Measurements from ENCODE around the gene ANKRD45.
"Not testable (repeated sequence)": the region's sequence is repeated elsewhere in the genome, so short reads cannot be mapped to it uniquely, and the experiment has no call there.

ANKRD45 gene

DNA sequence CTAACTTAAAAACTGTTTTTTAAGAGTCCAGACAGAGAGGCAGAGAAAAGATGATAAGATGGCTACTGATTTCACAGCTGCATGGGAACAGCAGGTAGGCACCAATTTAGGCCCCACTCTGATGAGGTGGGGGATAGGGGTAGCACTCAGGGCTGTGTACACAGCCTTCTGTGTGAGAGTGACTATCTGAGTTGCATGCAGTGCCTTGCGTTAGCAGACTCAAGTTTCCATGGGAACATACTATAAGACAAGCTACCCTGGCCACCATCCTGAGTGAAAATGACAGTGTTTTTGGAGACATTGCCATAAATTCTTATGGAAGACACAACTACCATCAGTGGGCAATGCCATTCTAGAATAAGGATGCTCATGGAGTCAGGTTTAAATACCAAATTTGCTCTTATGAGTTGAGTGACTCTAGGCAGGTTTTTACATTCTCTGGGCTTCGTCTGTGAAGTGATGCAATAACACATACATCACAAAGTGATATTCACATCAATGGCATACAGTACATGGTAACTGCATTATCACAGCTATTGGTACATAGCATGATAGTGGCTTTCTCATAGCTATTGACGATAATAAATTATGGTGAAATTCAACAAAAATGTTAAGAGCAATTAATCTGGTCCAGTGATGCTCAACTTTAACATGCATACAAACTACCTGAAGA lies 97.3 kb downstream of the ANKRD45 start:
- no peak for DNase-seq (ENCODE audit: low read depth)

DNA sequence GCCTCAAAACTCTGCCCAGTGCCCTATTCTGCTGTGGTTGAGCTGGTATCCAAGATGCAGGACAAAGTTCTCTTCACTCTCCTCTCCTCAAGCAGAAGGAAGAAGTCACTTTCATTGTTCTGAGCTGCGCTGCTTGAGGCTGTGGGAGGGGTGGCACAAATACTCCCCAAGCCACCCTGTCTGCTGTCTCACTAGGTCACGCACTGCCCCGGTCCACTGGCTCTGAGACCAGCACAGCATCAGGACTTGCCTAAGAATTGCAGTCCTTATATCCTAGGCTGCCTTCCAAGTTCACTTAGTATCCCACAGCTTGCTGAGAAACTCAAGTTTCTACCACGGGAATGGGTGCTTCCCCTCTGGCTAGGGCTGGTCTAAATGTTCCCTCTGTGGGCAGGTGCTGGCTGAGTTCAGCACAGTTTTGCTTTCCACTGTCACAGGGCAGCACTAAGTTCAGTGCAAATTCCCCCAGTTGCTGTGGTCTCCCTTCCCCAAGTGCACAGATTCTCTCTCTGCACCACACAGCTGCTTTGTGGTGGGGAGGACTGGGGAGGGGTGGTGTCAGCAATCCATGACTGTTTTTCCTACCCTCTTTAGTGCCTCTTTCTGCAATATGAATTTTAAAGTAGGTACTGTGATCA lies 99.2 kb downstream of the ANKRD45 start:
- no peak for DNase-seq (ENCODE audit: low read depth)

DNA sequence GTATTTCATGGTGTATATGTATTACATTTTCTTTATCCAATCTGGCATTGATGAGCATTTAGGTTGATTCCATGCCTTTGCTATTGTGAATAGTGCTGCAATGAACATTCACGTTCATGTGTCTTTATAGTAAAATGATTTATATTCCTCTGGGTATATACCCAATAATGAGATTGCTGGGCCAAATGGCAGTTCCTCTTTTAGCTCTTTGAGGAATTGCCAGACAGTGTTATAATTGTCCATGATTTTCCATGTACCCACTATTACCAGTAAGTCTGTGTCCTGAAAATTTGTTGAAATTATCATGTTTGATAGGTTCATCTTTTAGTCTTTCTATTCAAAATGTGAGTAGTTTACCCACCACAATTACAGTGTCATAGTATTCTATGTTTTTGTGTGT lies 101.2 kb downstream of the ANKRD45 start:
- DNase-seq (ENCODE audit: low read depth) = no peak

DNA sequence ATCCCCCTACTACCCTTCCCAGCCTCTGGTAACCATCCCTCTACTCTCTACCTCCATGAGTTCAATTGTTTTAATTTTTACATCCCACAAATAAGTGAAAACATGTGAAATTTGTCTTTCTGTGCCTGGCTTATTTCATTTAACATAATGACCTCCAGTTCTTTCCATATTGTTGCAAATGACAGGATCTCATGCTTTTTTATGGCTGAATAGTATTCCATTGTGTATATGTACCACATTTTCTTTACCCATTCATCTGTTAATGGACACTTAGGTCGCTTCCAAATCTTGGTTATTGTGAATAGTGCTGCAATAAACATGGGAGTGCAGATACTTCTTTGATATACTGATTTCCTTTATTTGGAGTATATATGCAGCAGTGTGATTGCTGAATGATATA lies 105.8 kb downstream of the ANKRD45 start:
- not testable (repeated sequence) for DNase-seq (ENCODE audit: low read depth)

DNA sequence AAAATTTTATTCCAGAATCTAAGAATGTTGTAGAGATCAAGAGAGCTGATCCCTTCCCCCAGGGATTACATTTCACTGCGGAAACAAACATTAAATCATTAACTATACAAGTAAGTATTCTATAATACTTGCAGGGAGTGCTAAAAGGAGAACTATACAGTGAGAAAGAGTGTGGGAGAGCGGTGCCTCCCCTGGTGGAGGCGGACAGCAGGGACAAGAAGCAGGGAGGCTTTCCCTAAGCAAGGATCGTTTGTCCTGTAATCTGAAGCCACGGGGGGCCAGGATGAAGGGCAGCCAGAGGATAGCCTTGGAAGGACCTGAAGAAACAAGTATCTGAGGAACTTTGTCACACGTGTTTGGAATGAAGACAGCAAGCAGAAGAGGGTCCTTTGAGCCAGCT lies 106.8 kb downstream of the ANKRD45 start:
- DNase-seq (ENCODE audit: low read depth) = no peak

DNA sequence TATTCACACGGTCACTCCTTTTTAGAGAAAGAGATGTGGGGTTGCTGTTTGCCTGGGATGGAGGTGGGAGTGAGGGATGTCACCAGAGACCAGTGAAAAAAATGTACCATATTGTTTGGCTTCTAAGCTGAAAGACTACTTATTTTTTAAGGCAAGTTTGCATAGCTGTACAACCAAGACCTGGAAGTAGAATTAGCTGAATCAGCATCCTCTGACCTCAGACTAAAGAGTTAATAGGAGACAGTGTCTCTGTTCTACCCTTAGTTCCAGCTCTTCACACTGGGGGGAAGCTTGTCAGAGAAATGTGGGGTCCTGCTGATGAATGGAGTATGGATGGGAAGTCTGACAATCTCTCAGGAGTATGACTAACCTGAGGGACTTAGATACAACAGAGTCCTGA lies 108.4 kb downstream of the ANKRD45 start:
- DNase-seq (ENCODE audit: low read depth) = no peak

DNA sequence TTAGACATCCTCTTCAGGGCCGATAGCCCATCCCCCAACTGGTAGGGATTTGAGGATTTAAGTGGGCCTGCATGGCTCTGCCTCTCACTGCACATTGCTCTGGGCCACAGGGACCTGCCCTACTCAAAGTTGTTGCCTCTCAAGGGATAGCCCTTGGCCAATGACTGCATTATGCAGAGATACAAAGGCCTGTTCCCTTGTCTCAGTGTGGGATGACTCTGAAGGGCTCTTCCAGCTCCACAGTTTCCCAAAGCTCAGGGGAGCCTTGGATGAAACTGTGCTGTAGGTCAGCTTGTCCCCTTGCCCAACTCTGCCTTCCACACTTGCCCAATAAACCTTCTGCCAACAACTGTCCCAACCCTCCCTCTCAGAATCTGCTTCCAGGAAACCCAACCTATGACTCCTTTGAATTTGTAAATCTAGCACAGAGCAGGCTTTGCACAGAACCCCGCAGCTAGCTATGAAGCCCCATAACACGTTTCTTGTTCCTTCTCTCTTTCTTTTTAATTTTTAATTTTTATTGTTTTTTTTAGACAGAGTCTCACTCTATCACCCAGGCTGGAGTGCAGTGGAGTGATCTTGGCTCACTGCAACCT lies 109.3 kb downstream of the ANKRD45 start:
- no peak for DNase-seq (ENCODE audit: low read depth)
